Heart right ventricle (tissue), 16 donors: Measurements from ENCODE around the gene KCTD1. TPM values are rescaled to one million over a fixed set of nuclear protein-coding genes. Genes with fewer than 3 reads are reported as not detected.

Experiments used
- ATAC-seq, 8 donors: fragments of 200-7000 bp; cut with Tn5 transposase; one replicate each; pipeline ENCODE4 v1.9.1; 2020; ENCODE audit warnings: mild to moderate bottlenecking in 8 of 8, moderate library complexity in 8 of 8, moderate number of reproducible peaks in 1 of 8
- DNase-seq, 2 donors: peaks; one replicate each; pipeline ENCODE4 v3.0.0-alpha.2; 2020
- H3K27ac ChIP-seq, 10 donors: fragments of 200-600 bp; sonication (generic) in 2 of 10; one replicate each; pipeline versions ENCODE4 v1.5.0 to v1.8.0; 2020 to 2022; ENCODE audit warnings: mild to moderate bottlenecking in 3 of 10
- H3K27me3 ChIP-seq, 7 donors: fragments of 200-600 bp; one replicate each; pipeline ENCODE4 v1.8.0; 2021 to 2022; ENCODE audit warnings: mild to moderate bottlenecking in 2 of 7
- H3K36me3 ChIP-seq, 9 donors: fragments of 200-600 bp; sonication (generic) in 1 of 9; one replicate each; pipeline versions ENCODE4 v1.5.0 to v1.8.0; 2020 to 2022; ENCODE audit warnings: mild to moderate bottlenecking in 2 of 9
- H3K4me1 ChIP-seq, 9 donors: fragments of 200-600 bp; sonication (generic) in 1 of 9; one replicate each; pipeline versions ENCODE4 v1.5.0 to v1.8.0; 2020 to 2022; ENCODE audit warnings: mild to moderate bottlenecking in 4 of 9
- H3K4me3 ChIP-seq, 10 donors: fragments of 200-600 bp; sonication (generic) in 2 of 10; one replicate each; pipeline versions ENCODE4 v1.5.0 to v1.8.0; 2020 to 2022; ENCODE audit warnings: mild to moderate bottlenecking in 7 of 10, moderate library complexity in 2 of 10
- H3K9me3 ChIP-seq, 11 donors: fragments of 200-600 bp in 10 of 11; sonication (generic) in 2 of 11; one replicate each; pipeline versions ENCODE4 v1.5.0 to v1.8.0; 2013 to 2022; ENCODE audit warnings: mild to moderate bottlenecking in 2 of 11, control low read depth in 1 of 11, moderate library complexity in 1 of 11
- CTCF ChIP-seq, 9 donors: fragments of 200-600 bp; sonication (generic) in 2 of 9; IDR thresholded peaks; one replicate each; pipeline versions ENCODE4 v1.5.0 to v1.8.0; 2021 to 2022; ENCODE audit warnings: antibody characterized with exemption in 9 of 9, mild to moderate bottlenecking in 5 of 9, moderate library complexity in 1 of 9
- WGBS, 2 donors: extraction: QIAGEN DNeasy Blood & Tissue Kit; methylation state at CpG; one replicate each; pipeline ENCODE4 v1.1.7; 2013; ENCODE audit warnings: inconsistent platforms in 1 of 2; 5-methylcytosine and 5-hydroxymethylcytosine counted together
- intact Hi-C, 10 donors: fragments of 100-400 bp; cut with DNase I; formaldehyde crosslinking; loops; one replicate each; pipeline versions ENCODE4 v1.11.1 to v1.14.2; 2022
- polyA plus RNA-seq, 2 donors: library from polyadenylated mRNA; stranded (reverse); fragments of 200-250 nt; gene quantifications; one replicate each; pipeline ENCODE4 v1.2.3, GENCODE V29; 2013
- total RNA-seq, 10 donors: library from RNA; stranded (reverse); fragmentation: NEBNext Ultra II Directional in 3 of 10; extraction: Animal tissue kit (Norgen Biotek cat#: 25700) in 3 of 10; gene quantifications; one replicate each; pipeline versions ENCODE4 v1.2.1 to v1.2.4, GENCODE V29; 2021 to 2023
- donor health status: Arrhythmogenic right ventricular cardiomyopathy.
- donor health status: ischemic (EF 13 %, LVEDD 7.1; RV severe dilation, severe dysfunction).
- donor health status: healthy with polysubstance abuse.
- donor health status: DM: no; HTN: yes; CAD: no.
- donor health status: DM: no; HTN: no; CAD: no.
- donor health status: ischemic (EF 25% LVEDD 6.9; RV normal size, moderate dysfunction).
- donor health status: ischemic (EF 25% LVEDD 5.7; RV mildly dilated, moderate dysfunction).
- donor health status: healthy.
- donor health status: DM: yes; HTN: yes; CAD: no.
- donor health status: Ischemic cardiomyopathy.
- donor health status: ischemic (EF 35%, LVEDD 5.7; RV mildly dilated, moderate dysfunction).
- donor health status: nonischemic (EF 11% LVEDD 7.7; RV severe dilation, severe dysfunction).
- donor health status: DM: yes; HTN: yes; CAD: no.
- donor health status: PGD.
- donor health status: ischemic (EF 29% LVEDD 5.4; RV normal size, mild dysfunction).
- donor health status: nonischemic (EF 23%, LVEDD 6.1; RV moderate dilation, normal function).

The KCTD1 gene
- total and polyA plus RNA-seq, 12 donors, result 7.5 to 16.7 (median 10.7) TPM

- H3K4me3 ChIP-seq, result no peak overlapping the region
- peaks cover 0 to 8% (median 0%) of the 10 kb centered on the region in 7 donors for H3K27me3 ChIP-seq
- H3K27ac ChIP-seq, result no peak overlapping the region
- WGBS, 2 donors, result 84 to 90% methylated on average over 5 of the region's 5 CpGs
- H3K9me3 ChIP-seq, result no peaks in the 10 kb centered on the region
- H3K36me3 ChIP-seq, result no peaks in the 10 kb centered on the region
- no peak for ATAC-seq
- DNase-seq, result no peak
- intact Hi-C loops, result loop anchor here in 1 of 10 donors (10.0 kb wide), 1 partner anchor 112 kb away; the partner anchor contains the start of gene KCTD1
- TF ChIP-seq CTCF (IDR thresholded peaks at IDR 0.05), result no peak
- peaks cover 0 to 9% (median 0%) of the 10 kb centered on the region in 9 donors for H3K4me1 ChIP-seq
Observed at GRCh38 chr18:26432651-26433424, 115.5 kb downstream of the KCTD1 start.

GRCh38 chr18:26429535-26430226 lies 118.7 kb downstream of the KCTD1 start:
- TF ChIP-seq CTCF (IDR thresholded peaks at IDR 0.05), result no peak
- intact Hi-C loops, result loop anchor here in 1 of 10 donors (10.0 kb wide), 1 partner anchor 115 kb away; the partner anchor contains the start of gene KCTD1
- ATAC-seq, result peak in 3 of 8 donors; percentile 35 to 89 (median 62)
- Histone ChIP-seq H3K27me3 (no peaks in the 10 kb centered on the region), H3K36me3 (no peaks in the 10 kb centered on the region), H3K9me3 (no peaks in the 10 kb centered on the region), H3K4me1 (no peaks in the 10 kb centered on the region), H3K4me3 (no peak overlapping the region), H3K27ac (no peak overlapping the region)
- WGBS, 2 donors, result 43 to 50% methylated on average over 5 of the region's 5 CpGs
- DNase-seq, result no peak

GRCh38 chr18:26425148-26425531 lies 123.2 kb downstream of the KCTD1 start:
- no peaks in the 10 kb centered on the region for H3K4me1 ChIP-seq
- intact Hi-C loops, result no loop called here
- ATAC-seq, result no peak
- DNase-seq, result no peak
- no peak overlapping the region for H3K27ac ChIP-seq
- no peak overlapping the region for H3K4me3 ChIP-seq
- H3K27me3 ChIP-seq, result no peaks in the 10 kb centered on the region
- 87 to 90% methylated on average over 5 of the region's 5 CpGs for WGBS, 2 donors
- no peak for TF ChIP-seq CTCF (IDR thresholded peaks at IDR 0.05)
- H3K36me3 ChIP-seq, result no peaks in the 10 kb centered on the region
- no peaks in the 10 kb centered on the region for H3K9me3 ChIP-seq

- no peak for DNase-seq
- Histone ChIP-seq H3K36me3 (no peaks in the 10 kb centered on the region), H3K4me1 (no peaks in the 10 kb centered on the region), H3K9me3 (no peaks in the 10 kb centered on the region), H3K4me3 (no peak overlapping the region), H3K27ac (no peak overlapping the region), H3K27me3 (no peaks in the 10 kb centered on the region)
- ATAC-seq, result no peak
- 88 to 93% methylated on average over 4 of the region's 4 CpGs for WGBS, 2 donors
- intact Hi-C loops, result no loop called here
- no peak for TF ChIP-seq CTCF (IDR thresholded peaks at IDR 0.05)
Observed at GRCh38 chr18:26424428-26425147, 123.8 kb downstream of the KCTD1 start.
